RWPE2 (cell line): Measurements from ENCODE around the gene NDUFAB1.
"Not testable (repeated sequence)": the region's sequence is repeated elsewhere in the genome, so short reads cannot be mapped to it uniquely, and the experiment has no call there.

ENCODE experiments used
- ATAC-seq: fragments of 200-7000 bp; cut with Tn5 transposase; 3 replicates; pipeline ENCODE4 v1.9.1; 2021; ENCODE audit warnings: low read depth
- DNase-seq: peaks from one replicate; pipeline ENCODE4 v3.0.0-alpha.2; 2020; ENCODE audit warnings: low spot score
- H3K27ac ChIP-seq: fragments of 450-650 bp; 2 replicates; pipeline ENCODE4 v1.5.1; 2017; ENCODE audit warnings: mild to moderate bottlenecking; ENCODE audit not compliant: poor library complexity, severe bottlenecking
- H3K27me3 ChIP-seq: fragments of 250-450 bp; sonication (Bioruptor Pico); 2 replicates; pipeline ENCODE4 v1.5.1; 2021; ENCODE audit warnings: mild to moderate bottlenecking, moderate library complexity; ENCODE audit not compliant: insufficient read depth, poor library complexity, severe bottlenecking
- H3K36me3 ChIP-seq: fragments of 250-450 bp; sonication (Bioruptor Pico); 2 replicates; pipeline ENCODE4 v1.5.1; 2020; ENCODE audit warnings: low read depth, mild to moderate bottlenecking, moderate library complexity
- H3K4me1 ChIP-seq: fragments of 250-450 bp; sonication (Bioruptor Pico); 2 replicates; pipeline ENCODE4 v1.5.1; 2021; ENCODE audit warnings: mild to moderate bottlenecking, moderate library complexity; ENCODE audit not compliant: insufficient read depth, poor library complexity, severe bottlenecking
- H3K4me3 ChIP-seq: fragments of 250-450 bp; sonication (Bioruptor Pico); 2 replicates; pipeline ENCODE4 v1.5.1; 2021; ENCODE audit warnings: mild to moderate bottlenecking, moderate library complexity; ENCODE audit not compliant: severe bottlenecking
- H3K9me3 ChIP-seq: fragments of 250-450 bp; sonication (Bioruptor Pico); 2 replicates; pipeline ENCODE4 v1.5.1; 2021; ENCODE audit warnings: mild to moderate bottlenecking, moderate library complexity; ENCODE audit not compliant: severe bottlenecking
- TF ChIP-seq, protein P1 (sequence below): fragments of 450-650 bp; IDR thresholded peaks from one replicate; pipeline ENCODE4 v1.5.1; 2017; ENCODE audit warnings: mild to moderate bottlenecking, moderate library complexity; ENCODE audit not compliant: poor library complexity, severe bottlenecking

The NDUFAB1 gene

DNA sequence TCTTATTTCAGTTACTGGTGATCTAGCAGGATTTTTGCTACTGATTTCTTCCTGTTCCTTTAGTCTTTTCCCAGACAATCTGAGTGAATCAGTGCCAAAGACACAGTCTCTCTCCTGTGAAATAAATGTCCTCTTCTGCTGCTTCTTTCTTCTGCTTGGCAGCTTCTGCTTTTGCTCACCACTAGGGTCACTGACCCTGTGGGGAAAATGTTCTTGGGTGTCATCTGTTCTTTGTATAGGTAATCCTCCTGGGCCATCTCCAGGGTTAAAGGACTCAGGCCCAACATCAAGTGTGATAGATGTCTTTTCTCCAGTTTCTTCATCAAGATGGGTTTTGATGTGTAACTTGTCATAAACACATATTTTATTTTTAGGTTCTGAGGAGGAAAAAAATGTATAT, 39.8 kb upstream of the NDUFAB1 start:
- Histone ChIP-seq H3K4me3 (no peak overlapping the region), H3K27ac (no peak overlapping the region), H3K27me3 (no peaks in the 10 kb centered on the region), H3K9me3 (no peaks in the 10 kb centered on the region), H3K36me3 (peaks cover 72% of the 10 kb centered on the region), H3K4me1 (no peaks in the 10 kb centered on the region)
- TF ChIP-seq, protein P1, sequence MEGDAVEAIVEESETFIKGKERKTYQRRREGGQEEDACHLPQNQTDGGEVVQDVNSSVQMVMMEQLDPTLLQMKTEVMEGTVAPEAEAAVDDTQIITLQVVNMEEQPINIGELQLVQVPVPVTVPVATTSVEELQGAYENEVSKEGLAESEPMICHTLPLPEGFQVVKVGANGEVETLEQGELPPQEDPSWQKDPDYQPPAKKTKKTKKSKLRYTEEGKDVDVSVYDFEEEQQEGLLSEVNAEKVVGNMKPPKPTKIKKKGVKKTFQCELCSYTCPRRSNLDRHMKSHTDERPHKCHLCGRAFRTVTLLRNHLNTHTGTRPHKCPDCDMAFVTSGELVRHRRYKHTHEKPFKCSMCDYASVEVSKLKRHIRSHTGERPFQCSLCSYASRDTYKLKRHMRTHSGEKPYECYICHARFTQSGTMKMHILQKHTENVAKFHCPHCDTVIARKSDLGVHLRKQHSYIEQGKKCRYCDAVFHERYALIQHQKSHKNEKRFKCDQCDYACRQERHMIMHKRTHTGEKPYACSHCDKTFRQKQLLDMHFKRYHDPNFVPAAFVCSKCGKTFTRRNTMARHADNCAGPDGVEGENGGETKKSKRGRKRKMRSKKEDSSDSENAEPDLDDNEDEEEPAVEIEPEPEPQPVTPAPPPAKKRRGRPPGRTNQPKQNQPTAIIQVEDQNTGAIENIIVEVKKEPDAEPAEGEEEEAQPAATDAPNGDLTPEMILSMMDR: no peak
- ATAC-seq (no peak), DNase-seq (no peak)

DNA sequence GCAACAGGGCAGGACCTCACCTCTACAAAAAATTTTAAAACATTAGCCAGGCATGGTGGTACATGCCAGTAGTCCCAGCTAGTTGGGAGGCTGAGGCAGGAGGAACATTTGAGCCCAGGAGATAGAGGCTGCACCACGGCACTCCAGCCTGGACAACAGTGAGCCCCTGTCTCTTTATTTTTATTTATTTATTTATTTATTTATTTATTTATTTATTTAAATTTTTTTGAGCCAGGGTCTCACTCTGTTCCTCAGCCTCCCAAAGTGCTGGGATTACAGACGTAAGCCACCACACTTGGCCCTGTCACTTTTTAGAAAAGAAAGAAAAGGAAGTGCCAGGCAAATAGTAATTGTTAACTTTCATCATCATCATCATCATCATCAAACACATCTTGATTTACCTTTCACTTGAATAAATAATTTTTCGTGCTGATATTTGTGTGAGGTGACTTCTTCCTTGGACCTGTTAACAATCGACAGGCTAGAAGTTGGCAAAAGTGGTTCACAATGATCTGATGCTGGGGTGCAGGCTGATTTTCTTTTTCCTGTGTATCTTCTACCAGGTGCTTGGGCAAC, 38.4 kb upstream of the NDUFAB1 start:
- no peak overlapping the region for H3K4me3 ChIP-seq
- peaks cover 85% of the 10 kb centered on the region for H3K36me3 ChIP-seq
- TF ChIP-seq, protein P1: no peak
- no peak overlapping the region for H3K27ac ChIP-seq
- ATAC-seq (no peak), DNase-seq (no peak)
- no peaks in the 10 kb centered on the region for H3K9me3 ChIP-seq
- H3K27me3 ChIP-seq: no peaks in the 10 kb centered on the region
- no peaks in the 10 kb centered on the region for H3K4me1 ChIP-seq

DNA sequence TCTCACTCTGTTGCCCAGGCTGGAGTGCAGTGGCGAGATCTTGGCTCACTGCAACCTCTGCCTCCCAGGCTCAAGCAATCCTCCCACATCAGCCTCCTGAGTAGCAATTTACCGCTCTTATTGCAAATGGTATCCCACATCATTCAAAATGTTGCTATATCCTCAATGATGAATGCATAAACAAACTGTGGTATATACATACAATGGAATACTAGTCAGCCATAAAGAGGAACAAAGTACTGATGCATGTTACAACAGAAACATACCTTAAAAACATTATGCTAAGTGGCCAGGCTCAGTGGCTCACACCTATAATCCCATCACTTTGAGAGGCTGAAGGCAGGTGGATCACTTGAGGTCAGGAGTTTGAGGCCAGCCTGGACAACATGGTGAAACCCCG, 35.8 kb upstream of the NDUFAB1 start:
- H3K36me3 ChIP-seq: peaks cover 90% of the 10 kb centered on the region
- H3K27me3 ChIP-seq, DNase-seq, ATAC-seq, H3K9me3 ChIP-seq, H3K4me3 ChIP-seq, H3K27ac ChIP-seq, H3K4me1 ChIP-seq: not testable (repeated sequence)

DNA sequence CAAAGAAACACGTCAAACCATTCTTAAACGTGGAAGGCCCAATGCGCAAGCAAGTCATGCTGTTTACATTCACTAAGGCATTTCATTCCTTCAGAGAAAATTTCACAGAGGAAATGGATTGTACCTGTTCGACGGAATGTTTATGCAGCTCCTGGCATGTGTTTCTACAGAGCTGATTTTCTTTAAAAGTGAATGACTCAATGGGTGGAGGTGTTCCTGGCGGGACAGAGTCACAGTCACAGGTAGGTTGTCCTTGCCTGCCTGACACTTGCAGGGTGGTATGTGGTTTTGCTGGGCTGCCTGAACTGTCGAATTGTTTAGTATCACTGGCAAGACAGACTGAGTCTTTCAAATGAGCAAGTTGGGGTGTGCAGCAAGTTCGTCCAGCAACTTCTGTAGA, 33.4 kb upstream of the NDUFAB1 start:
- ATAC-seq (no peak), DNase-seq (no peak)
- Histone ChIP-seq H3K4me1 (no peaks in the 10 kb centered on the region), H3K27ac (no peak overlapping the region), H3K36me3 (peaks cover 90% of the 10 kb centered on the region), H3K4me3 (no peak overlapping the region), H3K9me3 (no peaks in the 10 kb centered on the region), H3K27me3 (no peaks in the 10 kb centered on the region)
- TF ChIP-seq, protein P1: no peak

DNA sequence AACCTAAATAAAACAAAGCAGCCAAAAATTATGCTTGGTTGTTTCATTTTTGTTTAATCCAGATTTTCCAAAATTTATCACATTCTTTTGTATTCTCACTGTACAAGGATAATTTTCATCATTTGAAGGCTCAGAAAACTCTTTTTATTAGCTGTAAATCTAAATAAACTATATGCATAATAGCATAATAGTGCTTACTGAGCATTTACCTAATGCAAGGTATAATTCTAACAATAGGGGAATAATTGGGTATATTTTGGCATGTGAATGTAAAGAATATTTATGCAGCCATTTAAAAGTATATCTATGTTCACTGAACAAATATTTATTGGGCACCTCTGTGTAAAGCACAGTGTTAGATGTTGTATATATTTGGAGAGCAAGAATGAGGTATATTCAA, 28.0 kb upstream of the NDUFAB1 start:
- TF ChIP-seq, protein P1: no peak
- Histone ChIP-seq H3K9me3 (no peaks in the 10 kb centered on the region), H3K27ac (no peak overlapping the region), H3K4me1 (no peaks in the 10 kb centered on the region), H3K27me3 (no peaks in the 10 kb centered on the region), H3K4me3 (no peak overlapping the region), H3K36me3 (peaks cover 95% of the 10 kb centered on the region)
- no peak for ATAC-seq
- DNase-seq: no peak
